ENCODE measurements around the gene LRFN3. TPM values are rescaled to one million over a fixed set of nuclear protein-coding genes. Genes with fewer than 3 reads are reported as not detected.
"Not testable (repeated sequence)": the region's sequence is repeated elsewhere in the genome, so short reads cannot be mapped to it uniquely, and the experiment has no call there.

LRFN3 gene
- total and polyA plus RNA-seq, 5 experiments from 2014 or later, result 0.62 to 11.4 (median 1.4) TPM

GRCh38 chr19:35942235-35942634 lies 6.1 kb downstream of the LRFN3 start:
- no peaks in the 10 kb centered on the region for H3K27me3 Mint-ChIP-seq
- H3K36me3 Mint-ChIP-seq, result peaks cover 0 to 36% (median 2%) of the 10 kb centered on the region in 3 donors
- peaks cover 22 to 43% (median 33%) of the 10 kb centered on the region in 4 donors for H3K4me1 Mint-ChIP-seq
- POLR2A ChIA-PET, result no interaction called here
- H3K4me3 Mint-ChIP-seq, result no peak overlapping the region
- peak overlapping the region in 3 of 10 donors; percentile 20 to 43 (median 31) for H3K27ac Mint-ChIP-seq
- DNase-seq, result peak in 1 of 10 donors; percentile 4
- no peak for ATAC-seq
- peaks cover 0 to 1% (median 0%) of the 10 kb centered on the region in 9 donors for H3K9me3 Mint-ChIP-seq

- POLR2A ChIA-PET, result interaction anchor here (0.6 to 1.9 kb wide), 2 partner anchors 15 to 37 kb away, joined by 5 to 7 read pairs; no protein-coding TSS in a partner anchor
- H3K27ac Mint-ChIP-seq, result peak overlapping the region in 8 of 10 donors; percentile 5 to 77 (median 70)
- no peak for DNase-seq
- H3K36me3 Mint-ChIP-seq, result peaks cover 0 to 26% (median 2%) of the 10 kb centered on the region in 3 donors
- peaks cover 0 to 4% (median 0%) of the 10 kb centered on the region in 9 donors for H3K9me3 Mint-ChIP-seq
- H3K4me1 Mint-ChIP-seq, result peaks cover 10 to 42% (median 29%) of the 10 kb centered on the region in 4 donors
- H3K4me3 Mint-ChIP-seq, result no peak overlapping the region
- no peaks in the 10 kb centered on the region for H3K27me3 Mint-ChIP-seq
- ATAC-seq, result no peak
Observed at GRCh38 chr19:35943321-35944301, 7.4 kb downstream of the LRFN3 start.

- H3K4me1 Mint-ChIP-seq, result peaks cover 8 to 43% (median 29%) of the 10 kb centered on the region in 4 donors
- H3K36me3 Mint-ChIP-seq, result peaks cover 0 to 19% (median 0%) of the 10 kb centered on the region in 3 donors
- DNase-seq (peak in 1 of 10 donors; percentile 60), ATAC-seq (no peak)
- no peak overlapping the region for H3K27ac Mint-ChIP-seq
- H3K27me3 Mint-ChIP-seq, result no peaks in the 10 kb centered on the region
- POLR2A ChIA-PET, result interaction anchor here (1.9 kb wide), 1 partner anchor 14 kb away, joined by 7 read pairs; no protein-coding TSS in a partner anchor
- H3K9me3 Mint-ChIP-seq, result peaks cover 0 to 4% (median 0%) of the 10 kb centered on the region in 9 donors
- no peak overlapping the region for H3K4me3 Mint-ChIP-seq
Observed at GRCh38 chr19:35944556-35944955, 8.4 kb downstream of the LRFN3 start.

DNA sequence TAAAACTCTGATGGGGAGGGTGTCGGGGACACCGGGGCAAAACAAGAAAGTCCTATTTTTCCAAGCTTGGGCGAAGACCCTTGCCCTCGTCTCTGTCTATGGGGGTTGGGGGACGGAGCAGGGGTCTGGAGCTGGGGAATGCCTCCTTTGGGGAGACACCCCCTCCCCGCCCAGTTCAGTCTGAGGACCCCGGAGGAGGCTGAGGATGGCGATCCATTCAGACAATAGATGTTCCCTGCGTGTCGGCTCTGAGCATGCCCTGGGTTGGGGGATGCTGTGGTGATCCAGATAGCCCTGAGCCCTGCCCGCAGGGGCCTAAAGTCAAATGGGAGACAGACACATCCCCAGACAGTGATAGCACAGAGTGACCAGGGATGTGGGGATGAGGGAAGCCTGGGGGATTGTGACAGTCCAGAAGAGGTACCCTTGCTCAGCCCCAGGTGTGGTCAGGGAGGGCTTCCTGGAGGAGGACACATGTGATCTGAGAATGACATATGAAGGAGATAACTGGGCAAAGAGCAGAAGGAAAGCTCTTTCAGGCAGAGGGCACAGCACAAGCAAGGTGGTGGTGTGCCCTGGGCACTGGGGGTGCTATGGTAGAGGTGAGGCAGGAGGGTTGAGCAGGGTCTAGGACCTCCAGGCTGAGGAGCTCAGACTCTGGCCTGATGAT lies 9.1 kb downstream of the LRFN3 start:
- H3K4me3 Mint-ChIP-seq, result no peak overlapping the region
- POLR2A ChIA-PET, result interaction anchor here (1.9 kb wide), 1 partner anchor 14 kb away, joined by 7 read pairs; no protein-coding TSS in a partner anchor
- H3K9me3 Mint-ChIP-seq, result peaks cover 0 to 4% (median 0%) of the 10 kb centered on the region in 9 donors
- peak in 1 of 10 donors; percentile 38 for DNase-seq
- peaks cover 0 to 19% (median 0%) of the 10 kb centered on the region in 3 donors for H3K36me3 Mint-ChIP-seq
- peak overlapping the region in 5 of 10 donors; percentile 62 to 91 (median 83) for H3K27ac Mint-ChIP-seq
- H3K27me3 Mint-ChIP-seq, result no peaks in the 10 kb centered on the region
- H3K4me1 Mint-ChIP-seq, result peaks cover 15 to 50% (median 33%) of the 10 kb centered on the region in 4 donors
- no peak for ATAC-seq

- H3K36me3 Mint-ChIP-seq, result peaks cover 0 to 14% (median 0%) of the 10 kb centered on the region in 3 donors
- ATAC-seq (no peak), DNase-seq (no peak)
- H3K27me3 Mint-ChIP-seq, result no peaks in the 10 kb centered on the region
- H3K27ac Mint-ChIP-seq, result peak overlapping the region in 6 of 10 donors; percentile 17 to 91 (median 66)
- POLR2A ChIA-PET, result interaction anchor here (0.5 to 0.6 kb wide), 2 partner anchors 51 to 224 kb away, joined by 5 read pairs; no protein-coding TSS in a partner anchor
- peaks cover 0 to 4% (median 0%) of the 10 kb centered on the region in 9 donors for H3K9me3 Mint-ChIP-seq
- no peak overlapping the region for H3K4me3 Mint-ChIP-seq
- peaks cover 22 to 52% (median 34%) of the 10 kb centered on the region in 4 donors for H3K4me1 Mint-ChIP-seq
Observed at GRCh38 chr19:35946203-35946602, 10.0 kb downstream of the LRFN3 start.

GRCh38 chr19:35949131-35949530 lies 13.0 kb downstream of the LRFN3 start:
- peak overlapping the region in 9 of 10 donors; percentile 8 to 91 (median 81) for H3K27ac Mint-ChIP-seq
- POLR2A ChIA-PET, result interaction anchor here (0.8 to 2.1 kb wide), 2 partner anchors 45 to 65 kb away, joined by 3 to 10 read pairs; partner anchors contain the start of gene SDHAF1
- DNase-seq, result no peak
- peaks cover 0 to 1% (median 0%) of the 10 kb centered on the region in 3 donors for H3K36me3 Mint-ChIP-seq
- peak overlapping the region in 1 of 10 donors; percentile 64 for H3K4me3 Mint-ChIP-seq
- H3K4me1 Mint-ChIP-seq, result peaks cover 32 to 76% (median 55%) of the 10 kb centered on the region in 4 donors
- peaks cover 0 to 4% (median 0%) of the 10 kb centered on the region in 9 donors for H3K9me3 Mint-ChIP-seq
- no peaks in the 10 kb centered on the region for H3K27me3 Mint-ChIP-seq
- no peak for ATAC-seq

DNA sequence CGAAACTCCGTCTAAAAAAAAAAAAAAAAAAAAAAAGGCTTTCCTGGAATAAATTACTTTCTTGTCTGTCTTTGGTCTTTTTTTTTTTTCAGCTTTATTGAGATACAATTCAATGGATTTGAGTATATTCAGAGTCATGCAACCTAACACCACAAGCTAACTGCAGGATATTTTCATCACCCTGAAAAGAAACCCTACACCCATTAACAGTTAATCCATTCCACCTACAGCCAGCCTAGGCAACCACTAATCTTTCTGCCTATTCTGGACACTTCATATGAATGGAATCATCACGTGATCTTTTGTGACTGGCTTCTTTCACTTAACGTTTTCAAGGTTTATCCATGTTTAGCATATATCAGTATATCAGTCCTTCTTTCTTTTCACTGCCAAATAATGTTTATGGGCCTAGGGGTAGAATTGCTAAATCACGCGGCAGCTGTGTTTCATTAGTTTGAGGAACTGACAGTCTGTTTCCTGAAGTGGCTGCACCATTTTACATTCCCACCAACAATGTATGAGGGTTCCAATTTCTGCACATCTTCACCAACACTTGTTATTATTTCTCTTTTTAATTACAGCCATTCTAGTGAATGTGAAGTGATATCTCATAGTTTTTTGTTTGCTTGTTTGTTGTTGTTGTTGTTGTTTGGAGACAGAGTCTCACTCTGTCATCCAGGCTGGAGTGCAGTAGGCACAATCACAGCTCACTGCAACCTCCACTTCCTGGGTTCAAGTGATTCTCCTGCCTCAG lies 19.9 kb downstream of the LRFN3 start:
- H3K9me3 Mint-ChIP-seq, result peaks cover 0 to 3% (median 0%) of the 10 kb centered on the region in 9 donors
- DNase-seq (no peak), ATAC-seq (no peak)
- peaks cover 31 to 80% (median 66%) of the 10 kb centered on the region in 4 donors for H3K4me1 Mint-ChIP-seq
- POLR2A ChIA-PET, result interaction anchor here (0.6 to 0.7 kb wide), 4 partner anchors 9 to 661 kb away, joined by 3 to 9 read pairs (median 6); no protein-coding TSS in a partner anchor
- H3K36me3 Mint-ChIP-seq, result no peaks in the 10 kb centered on the region
- H3K27ac Mint-ChIP-seq, result peak overlapping the region in 7 of 10 donors; percentile 21 to 92 (median 79)
- H3K27me3 Mint-ChIP-seq, result peaks cover 0 to 5% (median 0%) of the 10 kb centered on the region in 5 donors
- peak overlapping the region in 7 of 10 donors; percentile 14 to 54 (median 32) for H3K4me3 Mint-ChIP-seq

- Mint-ChIP-seq H3K4me3 (peak overlapping the region in 5 of 10 donors; percentile 19 to 70 (median 41)), H3K4me1 (peaks cover 29 to 69% (median 54%) of the 10 kb centered on the region in 4 donors), H3K27ac (peak overlapping the region in 8 of 10 donors; percentile 54 to 92 (median 74))
- not testable (repeated sequence) for H3K27me3 Mint-ChIP-seq, H3K36me3 Mint-ChIP-seq, DNase-seq, ATAC-seq, H3K9me3 Mint-ChIP-seq
- POLR2A ChIA-PET, result interaction anchor here (1.1 kb wide), 1 partner anchor 75 kb away, joined by 3 read pairs; no protein-coding TSS in a partner anchor
Observed at GRCh38 chr19:35957411-35957810, 21.2 kb downstream of the LRFN3 start.

GRCh38 chr19:35958660-35959039 lies 22.5 kb downstream of the LRFN3 start:
- Mint-ChIP-seq H3K27me3 (peaks cover 0 to 8% (median 3%) of the 10 kb centered on the region in 5 donors), H3K9me3 (peaks cover 0 to 3% (median 0%) of the 10 kb centered on the region in 9 donors), H3K27ac (peak overlapping the region in 7 of 10 donors; percentile 29 to 82 (median 52)), H3K36me3 (no peaks in the 10 kb centered on the region), H3K4me3 (peak overlapping the region; percentile 65 to 83 (median 77)), H3K4me1 (peaks cover 25 to 57% (median 42%) of the 10 kb centered on the region in 4 donors)
- DNase-seq (no peak), ATAC-seq (no peak)
- POLR2A ChIA-PET, result interaction anchor here (0.6 to 2.3 kb wide), 11 partner anchors 14 to 256 kb away, joined by 3 to 7 read pairs (median 3); partner anchors contain the start of genes ALKBH6, NFKBID and THAP8

GRCh38 chr19:35959040-35959967 lies 23.1 kb downstream of the LRFN3 start:
- ATAC-seq, result peak; percentile 97 to 98
- Mint-ChIP-seq H3K36me3 (no peaks in the 10 kb centered on the region), H3K27me3 (peaks cover 0 to 8% (median 3%) of the 10 kb centered on the region in 5 donors), H3K4me3 (peak overlapping the region; percentile 53 to 81 (median 70)), H3K9me3 (peaks cover 0 to 3% (median 0%) of the 10 kb centered on the region in 9 donors), H3K27ac (peak overlapping the region in 2 of 10 donors; percentile 29 to 74), H3K4me1 (peaks cover 21 to 50% (median 36%) of the 10 kb centered on the region in 4 donors)
- DNase-seq, result peak; percentile 69 to 88 (median 80)
- POLR2A ChIA-PET, result interaction anchor here (0.6 to 2.3 kb wide), 10 partner anchors 15 to 257 kb away, joined by 3 to 7 read pairs (median 3); partner anchors contain the start of genes ALKBH6 and THAP8

Measured in naive thymus-derived CD8-positive, alpha-beta T cell (primary cell).